Choroid plexus epithelial cell (primary cell): Measurements from ENCODE around the gene TCF12.

Experiments
- DNase-seq: peaks from one replicate; pipeline ENCODE4 v3.0.0-alpha.2; 2010; ENCODE audit warnings: low read depth
- H3K4me3 ChIP-seq: 2 replicates; pipeline ENCODE4 v1.5.1; 2011; ENCODE audit warnings: low read depth, mild to moderate bottlenecking, control low read depth, low read length, moderate library complexity
- CTCF ChIP-seq: conservative IDR thresholded peaks from 2 replicates; pipeline ENCODE4 v1.5.1; 2011; ENCODE audit warnings: low read depth, mild to moderate bottlenecking, control low read depth, inconsistent platforms, low read length, moderate library complexity

The TCF12 gene

GRCh38 chr15:57259568-57260040 is 341.2 kb downstream of the TCF12 start:
- DNase-seq = peak; percentile 12
- H3K4me3 ChIP-seq = no peak overlapping the region
- no peak for TF ChIP-seq CTCF

- no peak for DNase-seq
- TF ChIP-seq CTCF = no peak
Measured at GRCh38 chr15:57263520-57263919, 345.1 kb downstream of the TCF12 start.

GRCh38 chr15:57272771-57273357 is 354.4 kb downstream of the TCF12 start:
- TF ChIP-seq CTCF = no peak
- H3K4me3 ChIP-seq = no peak overlapping the region
- no peak for DNase-seq

More at GRCh38 chr15:57263520-57263919, 345.1 kb downstream of the TCF12 start:
- no peak overlapping the region for H3K4me3 ChIP-seq

GRCh38 chr15:57273402-57273801 is 355.0 kb downstream of the TCF12 start:
- no peak overlapping the region for H3K4me3 ChIP-seq
- DNase-seq = no peak
- no peak for TF ChIP-seq CTCF

GRCh38 chr15:57278439-57278838 is 360.0 kb downstream of the TCF12 start:
- DNase-seq = no peak
- no peak for TF ChIP-seq CTCF
- no peak overlapping the region for H3K4me3 ChIP-seq

GRCh38 chr15:57280464-57280863 is 362.0 kb downstream of the TCF12 start:
- no peak overlapping the region for H3K4me3 ChIP-seq
- no peak for DNase-seq
- no peak for TF ChIP-seq CTCF

GRCh38 chr15:57281321-57281720 is 362.9 kb downstream of the TCF12 start:
- DNase-seq = no peak
- H3K4me3 ChIP-seq = no peak overlapping the region
- TF ChIP-seq CTCF = no peak
